Measurements from ENCODE around the gene KATNB1.

The KATNB1 gene

DNA sequence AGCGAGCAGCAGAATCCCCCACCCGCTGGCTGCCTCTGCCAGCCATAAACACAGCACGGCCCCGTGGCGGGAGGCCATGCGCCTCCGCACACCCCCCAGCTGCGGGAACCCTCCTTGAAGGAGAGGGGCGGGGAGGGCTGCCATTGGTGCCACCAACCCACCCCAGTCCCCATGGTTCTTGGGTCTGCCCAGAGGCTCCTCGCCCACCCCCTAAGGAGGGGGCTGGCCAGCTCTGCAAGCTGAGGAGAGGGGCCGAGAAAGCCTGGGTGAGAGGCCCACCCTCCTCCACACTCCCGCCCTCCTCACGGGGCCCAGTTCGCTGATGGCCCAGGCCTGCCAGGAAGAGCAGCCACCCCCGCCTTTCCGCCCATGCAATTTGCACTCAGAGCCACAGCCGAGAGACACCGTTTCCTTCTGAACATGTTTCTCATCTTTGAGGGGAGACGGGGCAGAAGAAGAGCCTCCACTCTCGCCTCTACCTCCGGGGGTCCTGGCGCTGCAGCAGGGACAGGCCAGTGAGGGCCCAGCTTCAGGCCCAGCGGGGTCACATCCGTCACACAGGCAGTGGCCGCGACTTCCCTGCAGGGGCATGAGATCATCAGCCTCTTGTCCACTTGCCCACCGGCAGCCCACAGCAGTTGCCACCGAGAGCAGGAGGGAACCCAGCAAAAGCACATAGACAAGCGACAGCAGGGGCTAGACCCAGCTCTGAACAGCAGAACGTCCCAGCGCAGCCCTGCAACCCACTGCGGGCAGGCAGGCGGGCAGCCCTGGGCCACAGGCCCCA, 23.0 kb downstream of the KATNB1 start:
- DNase-seq: no peak

DNA sequence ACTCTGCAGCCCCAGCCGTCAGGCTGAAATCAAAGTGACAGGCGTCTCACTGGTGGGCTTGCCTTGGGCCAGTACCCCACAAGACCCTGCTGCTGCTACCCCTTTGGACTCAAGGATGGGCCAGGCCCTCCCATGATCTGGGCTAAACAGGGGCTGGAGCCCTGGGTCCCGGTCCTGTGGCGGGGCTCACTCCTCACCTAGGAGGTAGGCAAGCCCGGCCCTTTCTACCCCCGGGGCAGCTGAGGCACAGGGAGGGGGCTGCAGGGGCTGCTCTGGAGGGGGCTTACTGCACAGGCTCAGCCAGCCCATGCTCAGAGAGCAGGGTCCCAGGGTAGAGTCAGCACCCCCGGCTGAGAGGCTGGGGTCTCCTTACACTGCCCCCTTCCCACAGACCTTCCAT, 23.6 kb downstream of the KATNB1 start:
- DNase-seq: no peak

DNA sequence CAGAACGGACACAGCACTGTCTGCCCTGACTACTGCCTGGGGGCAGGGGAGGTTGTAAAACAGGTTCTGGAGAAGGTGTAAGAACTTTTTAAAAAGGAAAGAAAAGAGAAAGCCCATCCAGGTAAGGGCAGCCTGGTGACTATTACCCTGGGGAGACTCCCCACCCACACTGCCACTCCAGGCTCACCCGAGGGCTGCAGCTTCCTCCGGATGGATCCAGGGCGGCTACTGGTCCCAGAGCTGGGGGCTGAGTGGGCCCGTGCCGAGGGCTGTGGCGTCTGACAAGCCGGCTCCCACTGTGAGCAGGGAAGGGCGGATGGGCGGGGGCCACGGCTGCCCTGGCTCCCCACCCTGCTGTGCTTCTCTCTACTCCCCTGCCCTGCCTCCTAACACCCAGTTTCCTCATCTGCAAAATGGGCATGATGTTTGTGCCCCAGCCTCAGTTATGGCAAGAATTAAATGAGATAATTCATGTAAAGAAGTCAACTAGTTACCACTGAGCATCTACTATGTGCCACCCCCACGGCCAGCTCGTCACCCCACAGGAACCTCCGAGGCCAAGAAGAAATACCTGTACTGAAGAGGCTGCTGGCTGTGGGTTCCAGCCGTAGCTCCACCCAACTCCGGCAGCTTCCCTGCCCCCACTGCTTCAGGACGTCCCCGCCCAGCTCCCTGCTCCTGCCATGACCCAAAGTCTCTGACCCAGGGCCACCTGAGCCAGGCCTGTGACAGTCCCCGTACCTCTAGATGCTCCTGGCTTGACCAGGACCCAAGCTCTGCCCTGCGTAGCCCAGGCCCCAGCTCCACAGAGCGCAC, 24.2 kb downstream of the KATNB1 start:
- no peak for DNase-seq

DNA sequence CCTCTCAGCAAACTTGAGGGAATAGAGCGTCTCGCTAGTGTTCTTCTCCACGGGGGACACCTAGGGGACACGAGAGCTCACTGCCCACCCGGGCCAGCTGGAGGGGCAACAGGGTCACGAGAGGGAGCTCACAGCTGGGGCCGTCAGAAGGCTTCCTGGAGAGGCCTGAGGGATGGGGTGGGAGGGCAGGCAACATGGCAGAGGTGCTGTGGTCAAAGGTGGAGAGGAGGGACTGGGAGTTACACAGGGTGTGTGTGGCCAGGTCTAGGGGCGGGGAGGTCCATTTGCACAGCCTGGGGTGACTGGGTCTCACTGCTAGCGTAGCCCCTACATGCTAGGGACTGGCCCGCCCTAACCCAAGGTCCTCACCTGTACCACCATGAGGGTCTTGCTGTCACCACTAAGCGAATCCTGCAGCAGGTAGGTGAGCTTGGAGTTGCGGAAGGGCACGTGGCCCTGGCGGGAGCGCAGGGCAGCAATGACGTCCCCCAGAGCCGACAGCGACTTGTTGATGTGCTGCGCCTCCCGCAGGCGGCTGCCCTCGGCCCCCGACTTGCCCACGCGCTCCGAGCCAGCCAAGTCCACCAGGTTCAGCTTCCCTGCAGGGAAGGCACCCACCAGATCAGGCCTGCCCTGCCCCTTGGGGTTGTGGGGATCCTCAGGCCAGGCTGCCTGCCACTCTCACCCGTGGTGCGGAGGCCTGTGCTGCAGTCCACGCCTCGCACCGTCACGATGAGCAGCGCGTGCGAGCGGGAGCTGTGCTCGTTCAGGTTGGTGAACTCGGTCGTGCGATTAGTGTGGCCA, 25.0 kb downstream of the KATNB1 start:
- DNase-seq: no peak

DNA sequence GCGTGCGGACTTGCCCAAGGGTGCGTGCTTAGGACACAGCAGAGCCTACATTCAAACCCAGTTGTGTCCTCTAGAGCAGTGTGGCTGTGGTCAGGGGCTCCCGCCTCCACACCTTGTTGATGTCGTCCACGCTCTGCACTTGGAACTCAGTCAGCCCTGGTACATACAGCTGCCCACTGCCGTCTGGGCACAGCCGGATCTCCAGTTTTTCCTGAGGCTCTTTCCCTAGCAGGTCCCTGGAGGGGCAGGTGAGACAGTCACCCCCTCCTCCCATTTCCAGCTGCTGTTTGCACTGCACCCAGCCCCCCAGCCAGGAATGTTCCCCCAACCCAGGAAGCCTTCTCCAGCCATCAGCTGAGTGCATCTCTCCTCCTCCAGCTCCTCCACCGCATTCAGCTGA, 25.7 kb downstream of the KATNB1 start:
- no peak for DNase-seq

DNA sequence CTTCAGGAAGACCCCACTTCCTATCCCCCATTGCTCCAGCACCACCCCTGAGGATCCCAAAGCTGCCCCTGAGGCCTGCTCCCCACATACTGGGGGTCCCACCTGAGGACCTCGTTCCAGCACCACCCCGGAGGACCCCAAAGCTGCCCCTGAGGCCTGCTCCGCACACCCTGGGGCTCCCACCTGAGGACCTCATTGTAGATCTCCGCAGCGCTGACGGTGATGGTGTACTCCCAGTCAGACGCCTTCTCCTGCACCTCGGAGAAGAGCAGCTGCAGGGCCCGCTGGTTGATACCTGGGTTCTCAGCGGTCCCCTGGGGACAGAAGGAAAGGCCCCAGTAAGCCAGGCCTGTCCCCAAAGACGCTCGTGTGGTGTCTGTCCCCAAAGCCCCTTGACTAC, 26.4 kb downstream of the KATNB1 start:
- DNase-seq: no peak

DNA sequence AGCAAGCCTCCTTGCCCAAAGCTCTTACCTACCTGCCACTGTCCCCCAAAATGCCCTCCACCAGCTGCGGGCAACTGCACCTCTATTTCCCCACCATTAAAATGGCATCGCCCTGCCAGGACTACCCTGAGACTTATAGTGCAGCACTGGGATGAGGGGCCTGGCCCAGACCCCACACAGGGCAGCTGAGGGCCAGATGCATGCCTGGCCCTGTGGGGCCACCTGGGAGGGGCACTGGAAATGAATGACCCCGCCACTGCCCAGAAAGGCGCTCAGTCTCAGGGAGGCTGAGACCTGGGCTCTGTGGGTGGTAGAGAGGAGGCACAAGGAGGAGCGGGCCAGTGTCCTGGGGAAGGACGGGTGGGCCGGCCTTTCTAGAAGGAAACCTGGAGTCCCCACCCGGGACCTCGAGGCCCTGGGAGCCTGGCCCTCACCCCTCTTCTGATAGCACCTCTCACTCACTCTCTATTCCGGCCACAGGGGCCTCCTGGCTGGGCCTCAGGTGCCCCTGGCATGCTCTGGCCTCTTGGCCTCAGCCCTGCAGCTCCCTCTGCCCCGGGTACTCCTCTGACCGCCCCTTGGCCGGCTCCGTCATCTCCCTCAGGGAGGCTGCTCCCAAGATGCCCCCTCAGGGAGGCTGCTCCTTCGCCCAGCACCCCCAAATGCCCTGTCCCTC, 26.9 kb downstream of the KATNB1 start:
- DNase-seq: no peak

DNA sequence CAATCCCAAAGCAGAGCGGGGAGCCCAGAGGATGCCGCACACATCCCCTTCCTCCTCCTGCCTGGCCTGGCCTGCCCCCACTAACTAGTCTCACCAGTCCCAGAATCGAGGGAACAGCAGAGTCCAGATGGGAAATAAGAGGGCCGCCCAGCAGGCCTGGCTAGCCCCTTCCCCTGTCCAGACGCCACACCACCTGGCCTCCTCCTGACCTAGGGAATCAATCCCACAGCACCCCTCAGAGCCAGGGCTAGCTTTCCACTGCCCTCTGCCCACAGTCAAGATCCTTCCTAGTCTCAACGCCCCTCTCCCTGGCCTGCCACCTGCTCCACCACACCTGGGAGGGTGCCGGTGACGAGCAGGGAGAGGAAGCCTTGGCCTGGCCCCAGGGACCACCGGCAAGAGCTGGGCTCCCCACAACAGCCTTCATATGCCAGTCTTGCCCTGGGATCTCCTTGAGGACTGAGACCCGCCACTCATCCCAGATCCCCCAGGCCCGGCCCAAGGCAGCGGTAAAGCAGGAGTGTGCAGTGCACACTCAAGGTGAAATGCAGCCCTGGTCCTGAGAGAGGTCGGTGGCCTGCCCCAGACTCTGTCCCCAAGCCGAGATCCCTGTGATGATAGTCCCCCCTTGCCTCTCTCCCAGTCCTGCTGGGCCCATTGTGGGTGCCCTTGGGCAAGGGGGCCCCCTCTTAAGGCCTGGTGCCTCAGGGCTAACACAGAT, 27.9 kb downstream of the KATNB1 start:
- no peak for DNase-seq

DNA sequence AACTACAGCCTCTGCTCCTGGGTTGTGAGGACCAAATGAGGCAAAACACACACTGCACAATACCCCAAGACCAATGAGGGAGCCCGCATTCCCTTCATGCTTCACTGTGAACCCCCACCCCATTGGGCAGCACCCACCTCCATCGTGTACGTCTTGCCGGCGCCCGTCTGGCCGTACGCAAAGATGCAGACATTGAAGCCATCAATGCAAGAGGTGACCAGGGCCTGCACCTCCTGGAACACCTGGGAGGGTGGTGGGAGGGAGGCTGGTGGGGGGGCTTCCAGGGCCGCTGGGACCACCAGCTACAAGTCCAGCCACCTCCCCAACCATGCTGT, 28.4 kb downstream of the KATNB1 start:
- DNase-seq: no peak

DNA sequence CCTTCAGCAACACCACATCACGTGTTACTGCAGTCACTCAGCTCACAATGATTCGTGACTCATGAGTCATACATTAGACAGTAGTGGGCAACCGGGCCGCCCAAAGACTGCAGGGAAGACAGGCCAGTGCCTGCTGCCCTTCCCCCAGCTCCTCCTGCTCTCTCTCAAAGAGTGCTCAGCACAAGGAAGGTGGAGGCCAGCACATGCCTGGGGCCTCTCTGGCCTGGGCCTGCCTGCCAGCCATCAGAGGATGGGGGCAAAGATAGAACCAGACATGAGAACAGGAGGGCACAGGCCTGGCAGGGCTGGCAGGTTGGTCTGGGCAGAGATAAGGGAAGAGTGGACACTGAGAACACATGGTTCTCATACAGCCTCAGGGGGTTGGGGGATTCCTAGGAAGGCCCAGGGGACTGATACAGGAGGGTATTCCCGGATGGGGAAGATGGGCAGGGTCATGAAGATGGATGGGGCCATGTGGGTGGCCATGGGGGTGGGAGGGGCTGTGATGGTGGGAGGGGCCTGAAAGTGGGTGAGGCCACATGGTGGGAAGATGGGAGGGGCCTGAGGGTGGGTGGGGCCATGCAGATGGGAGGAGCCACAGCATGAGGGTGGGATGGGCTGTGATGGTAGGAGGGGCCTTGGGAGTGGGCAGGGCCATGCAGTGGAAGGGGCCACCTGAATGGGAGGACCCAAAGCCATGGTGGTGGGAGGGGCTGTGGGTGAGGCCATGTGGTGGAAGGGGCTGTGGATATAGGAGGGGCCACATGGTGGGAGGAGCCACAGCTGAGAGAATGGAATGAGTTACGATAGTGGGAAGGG, 29.0 kb downstream of the KATNB1 start:
- DNase-seq: peak; percentile 58 to 64

DNA sequence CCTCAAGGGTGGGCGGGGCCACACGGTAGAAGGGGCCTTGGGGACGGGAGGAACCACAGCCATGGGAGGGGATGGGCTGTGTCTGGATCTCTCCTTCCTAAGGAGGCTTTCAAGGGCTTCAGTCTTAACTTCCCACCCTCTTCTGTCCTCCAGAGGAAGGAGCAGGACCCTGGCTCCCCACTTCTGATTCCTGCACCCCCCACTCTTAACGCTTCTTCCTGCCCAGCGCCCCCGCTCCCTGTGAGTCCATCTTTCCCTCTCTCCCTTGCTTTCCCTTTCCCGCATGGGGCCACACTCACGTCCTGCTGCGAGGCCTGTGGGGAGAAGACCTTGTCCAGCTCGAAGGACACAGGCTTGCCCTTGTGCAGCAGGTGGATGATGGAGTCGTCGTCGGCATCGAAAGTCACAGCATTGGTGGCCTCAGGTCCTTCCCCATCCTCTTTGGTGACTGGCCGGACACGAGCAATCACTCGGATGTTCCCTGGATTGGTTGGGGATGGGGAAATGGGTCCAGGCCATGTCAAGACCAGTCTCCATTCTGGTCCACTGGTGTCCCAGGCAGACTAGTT, 29.7 kb downstream of the KATNB1 start:
- no peak for DNase-seq

DNA sequence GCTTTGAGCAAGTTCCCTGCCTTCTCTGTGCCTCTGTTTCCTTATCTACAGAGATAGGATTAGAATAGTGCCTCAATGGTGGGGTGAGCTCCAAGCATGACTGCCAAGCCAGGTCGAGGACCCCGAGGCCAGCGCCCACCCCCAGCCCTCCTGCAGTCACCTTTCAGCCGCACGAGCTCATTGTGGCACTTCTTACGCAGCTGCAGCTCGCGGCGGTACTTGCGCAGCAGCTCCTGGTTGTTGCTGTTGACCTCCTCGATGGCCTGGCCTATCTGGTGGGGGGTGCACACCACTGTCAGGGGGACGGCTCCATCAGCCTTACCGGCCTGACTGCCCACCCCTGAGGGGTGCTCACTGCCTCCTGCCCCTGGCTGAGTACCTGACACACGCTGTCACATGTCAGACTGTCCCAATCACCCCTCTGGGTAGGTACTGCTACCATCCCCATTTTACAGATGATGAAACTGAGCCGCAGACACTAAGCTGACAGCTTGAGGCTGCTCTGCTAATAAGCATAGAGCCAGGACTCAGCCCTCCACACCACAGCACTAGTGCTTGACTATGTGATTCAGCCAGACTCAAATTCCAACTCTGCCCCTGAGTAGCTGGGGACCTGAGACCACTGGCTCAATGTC, 31.3 kb downstream of the KATNB1 start:
- DNase-seq: no peak

DNA sequence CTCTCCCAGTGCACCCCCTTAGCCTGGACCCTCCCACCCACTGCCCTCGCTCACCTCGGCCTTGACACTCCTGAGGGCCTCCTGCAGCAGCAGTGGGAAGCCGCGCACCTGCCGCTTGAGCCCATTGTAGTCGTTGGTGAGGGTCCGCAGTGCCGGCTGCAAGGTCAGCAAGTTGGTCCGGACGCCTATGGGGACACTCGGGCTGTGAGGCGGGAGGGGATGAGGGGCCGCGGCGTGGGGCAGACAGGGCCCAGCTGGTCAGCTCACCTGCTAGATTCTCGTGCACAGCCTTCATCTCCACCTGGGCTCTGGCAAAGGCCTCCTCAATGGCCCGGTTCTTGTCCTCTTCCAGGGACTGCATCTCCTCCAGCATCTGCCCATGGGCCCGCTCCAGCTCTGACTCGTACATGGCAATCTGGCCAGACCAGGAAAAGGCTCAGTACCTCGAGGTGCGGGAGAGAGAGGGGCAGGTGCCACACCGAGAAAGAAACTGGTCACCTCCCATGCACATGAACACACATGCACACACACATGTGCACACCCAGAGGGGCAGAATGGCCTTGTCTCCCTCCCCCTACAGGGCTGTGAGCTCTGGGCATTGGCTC, 34.1 kb downstream of the KATNB1 start:
- no peak for DNase-seq

DNA sequence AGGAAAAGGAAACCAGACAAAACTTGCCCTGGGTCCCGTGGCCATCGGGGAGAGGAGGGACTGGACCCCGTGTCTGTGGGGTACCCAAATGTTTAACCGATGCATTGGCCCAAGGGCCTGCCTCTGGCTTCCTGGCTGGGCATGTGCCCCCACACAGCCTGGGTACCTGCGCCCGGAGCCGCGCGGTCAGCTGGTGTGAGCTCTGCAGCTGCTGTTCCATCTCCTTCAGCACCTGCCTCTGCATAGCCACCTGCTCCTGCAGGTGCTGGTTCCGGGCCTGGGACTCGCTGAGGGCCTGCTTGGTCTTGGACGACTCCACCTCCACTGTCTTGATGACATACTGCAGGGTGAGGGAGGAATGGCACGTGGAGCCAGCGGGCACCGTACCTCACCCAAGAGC, 34.8 kb downstream of the KATNB1 start:
- no peak for DNase-seq

DNA sequence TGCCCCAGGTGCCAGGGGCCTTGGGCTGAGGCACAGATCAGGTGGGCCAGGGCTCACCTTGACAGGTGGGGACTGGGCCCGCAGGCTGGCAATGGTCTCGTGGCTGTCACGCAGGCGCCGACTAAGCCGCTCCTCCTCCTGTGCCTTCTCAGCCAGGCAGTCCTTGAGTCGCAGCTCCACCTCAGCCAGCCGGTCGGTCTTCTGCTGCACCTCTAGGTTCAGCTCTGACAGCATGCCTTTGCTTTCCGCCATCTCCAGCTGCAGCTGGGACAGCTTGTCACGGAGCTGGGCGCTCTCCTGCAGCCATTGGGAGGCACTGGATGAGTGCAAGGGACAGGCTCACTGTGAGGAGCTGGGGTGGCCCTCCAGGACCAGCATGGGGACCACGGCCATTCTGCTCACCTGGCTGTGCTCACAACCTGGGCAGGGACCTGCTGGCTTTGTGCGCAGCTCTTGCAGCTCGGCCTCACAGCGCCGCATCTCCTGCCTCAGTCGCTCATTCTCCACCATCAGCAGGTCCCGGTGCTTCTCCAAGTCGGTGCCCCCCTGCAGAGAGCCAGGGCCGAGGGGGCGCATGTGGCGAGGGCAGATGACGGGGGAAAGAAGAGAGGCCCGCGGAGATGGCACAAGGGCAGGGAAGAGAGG, 35.7 kb downstream of the KATNB1 start:
- no peak for DNase-seq

DNA sequence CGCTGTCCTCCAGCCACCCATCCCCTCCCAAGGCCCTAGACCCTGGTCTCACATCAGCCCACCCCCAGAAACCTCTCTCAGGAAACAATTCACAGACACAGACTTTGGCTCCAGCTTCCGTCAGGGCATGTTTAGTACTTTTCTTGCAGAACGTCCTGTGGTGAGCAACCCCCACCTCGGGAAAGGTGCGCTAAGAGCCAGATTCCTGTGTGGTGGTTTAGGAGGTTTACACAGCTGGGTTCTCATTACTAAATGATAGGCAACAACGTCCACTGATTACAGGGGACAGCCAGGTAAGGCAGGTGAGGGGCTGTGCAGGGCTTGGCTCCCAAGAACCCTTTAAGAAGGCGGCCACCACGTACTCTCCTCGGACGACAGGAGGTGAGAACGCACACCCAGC, 37.4 kb downstream of the KATNB1 start:
- DNase-seq: no peak

DNA sequence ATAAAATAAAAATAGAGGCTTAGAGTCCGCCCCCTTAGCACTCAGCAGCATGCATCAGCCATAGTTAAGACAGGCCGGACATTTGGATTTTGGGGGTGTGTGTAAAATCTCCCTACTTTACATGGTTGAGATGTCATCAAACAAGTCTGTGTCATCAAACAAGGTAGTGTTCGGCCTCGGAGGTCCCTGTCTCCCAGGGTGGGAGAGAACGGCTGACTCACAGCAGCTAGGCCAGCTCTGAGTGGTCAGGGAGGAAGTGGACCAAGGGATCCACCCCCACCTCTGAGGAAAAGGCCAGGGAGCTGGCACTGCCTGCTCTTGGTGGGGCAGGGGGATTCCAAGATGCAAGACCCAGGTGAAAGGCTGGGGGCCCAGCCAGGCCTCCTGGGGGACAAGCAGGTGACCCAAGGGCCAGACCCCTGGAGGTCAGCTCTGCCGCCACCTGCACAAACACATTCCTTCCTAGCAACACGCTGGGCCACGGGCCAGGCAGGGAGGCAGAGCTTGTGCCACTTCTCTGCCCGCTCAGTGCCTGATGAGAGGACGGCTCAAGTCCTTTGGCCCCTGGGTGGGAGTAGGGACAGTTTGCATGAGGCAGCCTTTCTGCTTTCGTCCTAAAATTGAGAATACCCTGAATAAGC, 38.2 kb downstream of the KATNB1 start:
- no peak for DNase-seq

DNA sequence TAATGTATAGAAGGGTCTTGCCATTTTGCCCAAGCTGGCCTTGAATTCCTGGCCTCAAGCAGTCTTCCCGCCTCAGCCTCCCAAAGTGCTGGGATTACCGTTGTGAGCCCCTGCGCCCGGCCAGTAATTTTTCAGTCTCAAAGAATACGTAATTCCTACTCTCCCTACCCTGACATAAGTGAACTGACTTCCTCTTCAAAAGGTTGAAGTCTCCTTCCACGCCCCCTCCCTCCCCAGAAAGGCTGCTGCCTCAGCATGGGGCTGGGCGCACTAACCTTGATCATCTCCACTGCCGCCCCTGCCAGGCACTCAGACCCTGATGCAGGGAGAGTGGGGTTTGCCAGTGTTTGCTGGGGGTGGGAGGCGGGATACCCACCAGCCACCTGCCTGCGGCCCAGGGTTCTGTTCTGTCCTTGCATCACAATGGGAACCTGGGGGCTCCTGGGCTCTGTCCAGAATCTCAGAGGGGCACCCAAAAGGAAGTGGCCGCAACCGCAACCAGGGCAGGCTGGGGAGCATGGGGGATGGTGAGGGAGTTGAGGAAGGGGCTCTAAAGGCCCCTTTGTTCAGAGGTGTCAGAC, 39.2 kb downstream of the KATNB1 start:
- no peak for DNase-seq

Measured in activated T-cell treated with anti-CD3 and anti-CD28 coated beads, Interleukin-2, amount 50 U/mL, for 48 hours (primary cell).